EL (cell line): ENCODE results near the gene FADS2.

ENCODE experiments used
- DNase-seq: peaks from one replicate; pipeline ENCODE4 v3.0.0-alpha.2; 2016

Gene FADS2

DNA sequence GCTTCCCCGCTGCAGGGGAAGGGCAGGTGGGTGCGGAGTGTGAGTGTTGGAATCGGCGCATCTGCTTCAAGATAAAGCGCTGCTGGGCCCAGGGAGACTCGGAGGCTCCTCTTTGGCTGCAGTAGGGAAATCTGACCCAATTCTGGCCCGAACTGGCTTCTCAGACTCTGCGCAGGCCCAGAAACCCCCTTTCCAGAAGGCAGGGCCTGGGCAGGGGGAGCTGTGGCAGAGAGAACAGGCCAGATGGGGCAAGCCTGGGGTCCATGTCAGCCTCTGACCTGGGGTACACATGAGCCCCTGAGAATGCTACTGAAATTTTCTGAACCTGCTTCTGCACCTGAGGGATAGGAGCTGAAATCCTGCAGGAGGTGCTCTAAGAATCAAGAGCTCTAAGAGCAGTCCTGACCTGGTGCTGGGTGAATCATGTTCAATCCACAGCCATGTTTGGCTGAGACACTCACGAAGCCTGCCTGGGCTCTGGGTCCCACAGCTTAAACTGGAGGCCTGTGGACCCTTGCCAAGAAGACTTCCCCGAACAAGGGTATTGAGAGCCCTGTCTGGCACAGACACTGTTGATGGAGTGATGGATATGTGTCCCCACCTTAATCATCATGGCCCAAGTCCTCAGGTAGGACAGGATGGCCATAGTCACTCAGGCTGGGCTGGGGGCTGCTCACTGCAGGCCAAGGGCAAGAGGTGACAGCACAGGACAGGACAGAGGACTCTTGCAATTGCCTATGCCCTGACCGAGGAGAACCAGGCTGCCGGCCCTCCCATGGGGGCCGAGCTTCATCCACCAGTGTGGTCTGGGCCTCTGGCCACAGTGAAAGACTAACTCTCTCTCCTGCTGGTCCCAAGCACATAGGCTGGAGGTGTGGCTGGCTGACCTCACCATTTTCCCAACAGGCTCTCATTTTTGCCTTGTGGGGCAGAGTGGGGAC is 82.4 kb downstream of the FADS2 start:
- DNase-seq: no peak

DNA sequence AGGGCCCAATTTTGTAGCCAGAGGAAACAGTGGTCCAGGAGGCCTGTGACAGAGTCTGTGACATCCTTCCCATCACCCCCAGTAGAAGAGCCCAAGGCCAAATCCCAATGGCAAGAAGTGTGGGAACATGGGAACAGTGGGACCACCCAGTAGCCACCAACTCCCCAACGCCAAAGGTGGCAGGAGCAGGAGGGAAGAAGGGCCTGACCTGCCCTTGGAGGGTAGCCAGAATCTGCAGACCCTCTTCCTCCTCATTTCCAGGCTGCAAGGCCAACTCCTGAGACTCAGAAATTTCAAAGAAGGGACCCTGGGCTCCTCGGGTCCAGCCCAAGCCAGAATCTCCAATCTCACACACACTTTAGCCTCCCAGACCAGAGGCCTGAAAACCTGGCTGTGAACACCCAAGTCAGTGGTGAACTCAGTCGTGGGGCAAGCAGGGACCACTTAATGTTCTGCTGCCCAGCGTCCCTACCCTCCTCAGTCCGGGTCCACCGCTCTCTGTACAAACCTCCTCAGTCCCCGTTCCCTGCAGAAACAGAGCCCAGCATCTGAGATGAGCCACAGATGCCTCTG is 83.1 kb downstream of the FADS2 start:
- no peak for DNase-seq

- DNase-seq: no peak
Measured at GRCh38 chr11:61911701-61912529, 83.8 kb downstream of the FADS2 start.

GRCh38 chr11:61912530-61912898 is 84.4 kb downstream of the FADS2 start:
- DNase-seq: no peak

DNA sequence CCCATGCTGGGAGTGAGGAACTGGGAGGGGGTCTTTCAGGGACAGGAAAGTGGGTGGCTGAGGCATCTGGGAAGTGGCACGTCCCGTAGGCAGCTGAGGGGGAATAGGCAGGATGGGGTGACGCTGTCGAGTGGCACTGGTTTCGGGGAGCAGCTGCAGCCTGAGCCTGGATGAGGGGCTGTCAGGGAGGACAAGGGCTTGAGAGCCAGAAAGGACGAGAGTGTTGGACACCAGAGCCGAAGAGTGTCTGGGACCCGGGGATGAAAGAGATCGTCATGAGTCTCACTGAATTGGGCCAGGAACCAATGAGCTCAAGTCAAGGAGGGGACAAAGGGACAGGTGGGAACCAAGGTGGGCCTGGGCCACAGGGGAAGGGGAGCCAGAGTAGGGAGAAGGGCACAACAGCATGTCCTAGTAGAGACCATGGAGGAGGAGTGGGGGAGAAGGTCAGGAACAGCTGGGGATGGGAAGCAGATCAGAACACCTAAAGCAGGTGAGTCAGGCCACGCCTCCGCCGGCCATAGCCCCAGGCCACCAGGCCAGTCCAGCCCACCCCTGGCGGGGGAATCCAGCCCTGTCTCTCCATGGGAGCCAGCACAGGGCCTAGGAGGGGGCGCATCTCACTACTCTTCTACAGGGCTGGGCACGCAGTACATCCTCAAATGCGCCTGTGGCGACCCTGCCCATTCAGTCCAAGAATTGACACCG is 85.0 kb downstream of the FADS2 start:
- no peak for DNase-seq

GRCh38 chr11:61913699-61914395 is 85.7 kb downstream of the FADS2 start:
- no peak for DNase-seq

GRCh38 chr11:61914471-61915171 is 86.5 kb downstream of the FADS2 start:
- DNase-seq: no peak

DNA sequence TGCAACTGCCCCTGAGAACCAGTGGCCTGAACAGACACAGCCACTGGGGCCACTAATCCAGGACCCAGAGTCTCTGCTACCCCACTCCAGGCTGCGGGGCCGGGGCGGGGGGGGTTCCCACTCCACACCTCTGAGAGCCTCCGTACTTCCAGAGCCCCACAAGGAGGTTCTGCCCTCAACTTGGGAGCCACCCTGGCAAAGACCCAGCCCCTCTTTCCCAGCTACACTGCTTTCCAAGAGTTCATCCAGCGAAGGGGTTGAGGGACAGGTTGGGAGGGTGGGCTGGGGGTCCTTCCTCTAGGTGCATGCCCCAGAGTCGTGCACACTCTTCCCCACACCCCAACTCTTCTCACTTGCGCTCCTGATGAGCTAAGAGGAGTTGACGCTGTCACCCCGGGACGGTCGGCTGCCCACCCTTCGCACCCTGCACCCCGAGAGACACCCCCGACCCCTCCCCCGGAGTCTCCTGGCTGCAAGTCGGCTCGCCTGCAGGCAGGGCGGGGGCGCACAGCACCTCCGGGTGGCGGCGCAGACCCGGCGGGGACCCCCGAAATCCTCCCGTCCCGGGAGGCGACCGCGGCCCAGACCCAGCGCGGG is 88.7 kb downstream of the FADS2 start:
- DNase-seq: no peak
